Endothelial cell of umbilical vein (primary cell): ENCODE data around the gene EIF4G2. TPM values are rescaled to one million over a fixed set of nuclear protein-coding genes. Genes with fewer than 3 reads are reported as not detected.
A peak's percentile ranks its signal among the peaks of the same experiment; 100 is the strongest.

Experiments
- BruUV-seq: library from RNA; stranded (reverse); fragments of 400-500 nt; replicated peaks from 2 replicates; lab custom pipeline; 2021; lab: Mats Ljungman, UMichigan
- CTCF ChIA-PET: fragments of 300-600, 350-600 bp; sonication (Branson Sonifier 250); formaldehyde crosslinking; loops from one replicate; lab custom pipeline; 2021; ENCODE audit warnings: antibody characterized with exemption, inconsistent platforms; lab: Charles Lee
- POLR2A ChIA-PET: fragments of 300-600, 350-600 bp; sonication (Branson Sonifier 250); formaldehyde crosslinking; loops from one replicate; lab custom pipeline; 2021; ENCODE audit warnings: antibody characterized with exemption, inconsistent platforms; lab: Charles Lee
- DNase-seq: peaks from one replicate; pipeline ENCODE4 v3.0.0-alpha.2; 2011; ENCODE audit warnings: low read depth, low spot score
- FAIRE-seq: peaks from 2 replicates; lab custom pipeline; 2011; peaks lifted over from hg19 to GRCh38; lab: Jason Lieb, UNC
- H2AFZ ChIP-seq: 2 replicates; pipeline ENCODE4 v1.6.0; 2012; ENCODE audit warnings: low read depth, low read length, control low read depth, inconsistent platforms
- H3K27ac ChIP-seq: 2 replicates; pipeline ENCODE4 v1.5.1; 2011; ENCODE audit warnings: low read depth, mild to moderate bottlenecking, control low read depth, low read length, moderate library complexity; ENCODE audit not compliant: insufficient read depth
- H3K27me3 ChIP-seq, 2 experiments: 2 replicates each; pipeline versions ENCODE4 v1.6.0 to v1.6.1; 2011; ENCODE audit warnings: low read length in 2 of 2, mixed read lengths in 1 of 2; ENCODE audit not compliant: control insufficient read depth in 2 of 2, insufficient read depth in 2 of 2
- H3K36me3 ChIP-seq, 2 experiments: 2 replicates in 1 of 2; 3 replicates in 1 of 2; pipeline ENCODE4 v1.5.1; 2011; ENCODE audit warnings: low read length in 2 of 2, mild to moderate bottlenecking in 1 of 2, moderate library complexity in 1 of 2; ENCODE audit not compliant: control insufficient read depth in 2 of 2, insufficient read depth in 2 of 2; ENCODE audit errors: extremely low read depth in 1 of 2
- H3K4me1 ChIP-seq: 3 replicates; pipeline ENCODE4 v1.5.1; 2011; ENCODE audit warnings: mild to moderate bottlenecking, low read length; ENCODE audit not compliant: control insufficient read depth, insufficient read depth; ENCODE audit errors: extremely low read depth
- H3K4me2 ChIP-seq: 2 replicates; pipeline ENCODE4 v1.6.1; 2011; ENCODE audit warnings: low read length, control low read depth, mixed read lengths; ENCODE audit not compliant: insufficient read depth
- H3K4me3 ChIP-seq, 3 experiments: fragments of 200-600 bp in 1 of 3; sonication (generic), shearing (Covaris generic) in 1 of 3; replicated peaks in 1 of 3; 2 replicates each; pipeline ENCODE4 v1.5.1; 2011 to 2016; ENCODE audit warnings: control low read depth in 3 of 3, low read length in 3 of 3, mild to moderate bottlenecking in 2 of 3, inconsistent platforms in 1 of 3, low read depth in 1 of 3, moderate library complexity in 1 of 3; ENCODE audit not compliant: insufficient read depth in 1 of 3
- H3K79me2 ChIP-seq: 2 replicates; pipeline ENCODE4 v1.6.0; 2012; ENCODE audit warnings: low read length, inconsistent platforms; ENCODE audit not compliant: control insufficient read depth, insufficient read depth
- H3K9ac ChIP-seq: replicated peaks from 2 replicates; pipeline ENCODE3; 2011; ENCODE audit warnings: low read length, control low read depth; ENCODE audit not compliant: insufficient read depth; ENCODE audit errors: extremely low read depth
- H3K9me1 ChIP-seq: replicated peaks from 3 replicates; pipeline ENCODE4 v1.6.0; 2011; ENCODE audit warnings: mild to moderate bottlenecking, low read length; ENCODE audit not compliant: control insufficient read depth, insufficient read depth; ENCODE audit errors: extremely low read depth
- H3K9me3 ChIP-seq: replicated peaks from 2 replicates; pipeline ENCODE4 v1.5.1; 2012; ENCODE audit warnings: low read length, inconsistent platforms; ENCODE audit not compliant: control insufficient read depth, insufficient read depth
- H4K20me1 ChIP-seq: replicated peaks from 2 replicates; pipeline ENCODE3; 2011; ENCODE audit warnings: mild to moderate bottlenecking, low read length; ENCODE audit not compliant: control insufficient read depth, insufficient read depth; ENCODE audit errors: extremely low read depth
- EZH2 ChIP-seq: IDR thresholded peaks from 2 replicates; pipeline ENCODE4 v1.6.1; 2012; ENCODE audit warnings: borderline replicate concordance, low read depth, mild to moderate bottlenecking, moderate library complexity, low read length, inconsistent platforms; ENCODE audit not compliant: severe bottlenecking
- FOS ChIP-seq: IDR thresholded peaks from 2 replicates; pipeline ENCODE4 v1.6.1; 2011; ENCODE audit warnings: mild to moderate bottlenecking, low read length, moderate library complexity, borderline replicate concordance; ENCODE audit not compliant: insufficient read depth
- GATA2 ChIP-seq: IDR thresholded peaks from 2 replicates; pipeline ENCODE4 v1.7.0; 2011; ENCODE audit warnings: low read depth, mild to moderate bottlenecking, moderate library complexity, mixed read lengths, low read length; ENCODE audit not compliant: insufficient read length, insufficient read depth
- JUN ChIP-seq: IDR thresholded peaks from 2 replicates; pipeline ENCODE4 v1.6.1; 2011; ENCODE audit warnings: borderline replicate concordance, low read depth; ENCODE audit not compliant: insufficient read length, insufficient read depth
- MYC ChIP-seq: IDR thresholded peaks from one replicate; pipeline ENCODE4 v1.6.1; 2011; ENCODE audit warnings: mild to moderate bottlenecking, low read depth, low read length
- POLR2A ChIP-seq: IDR thresholded peaks from 2 replicates; pipeline ENCODE4 v1.6.1; 2012; ENCODE audit warnings: low read depth, mild to moderate bottlenecking, control low read depth, low read length
- POLR2AphosphoS5 ChIP-seq: IDR thresholded peaks from 2 replicates; pipeline ENCODE4 v1.6.1; 2012; ENCODE audit warnings: low read depth, mild to moderate bottlenecking, control low read depth, low read length, moderate library complexity; ENCODE audit not compliant: insufficient read depth
- dilution Hi-C: fragments of 300-500 bp; cut with MboI; formaldehyde crosslinking; loops from one replicate; pipeline ENCODE4 v1.15.0; 2019; ENCODE audit warnings: low sequenced_read_pairs; ENCODE audit not compliant: extremely low pct_ligation_motif_present
- intact Hi-C: fragments of 100-400 bp; cut with micrococcal nuclease; formaldehyde crosslinking; loops from one replicate; pipeline ENCODE4 v1.10.0; 2022
- polyA plus RNA-seq, 4 experiments: library from polyadenylated mRNA; depleted of rRNA in 3 of 4; stranded (reverse) in 3 of 4; unstranded in 1 of 4; fragments of >200 nt; gene quantifications; 2 replicates each; pipeline versions ENCODE4 v1.2.1 to v1.2.3, GENCODE V29; 2011 to 2012; ENCODE audit warnings: missing spikeins in 1 of 4
- total RNA-seq: library from RNA; stranded (reverse); gene quantifications from 2 replicates; pipeline ENCODE4 v1.2.3, GENCODE V29; 2021
- TF ChIP-seq, protein P1 (sequence below): IDR thresholded peaks from 2 replicates; pipeline ENCODE4 v1.6.1; 2011; ENCODE audit not compliant: insufficient read depth, insufficient read length
- TF ChIP-seq, protein P2 (sequence below), 2 donors: IDR thresholded peaks; 1 replicate in 1 of 2; 2 replicates in 1 of 2; pipeline ENCODE4 v1.5.1; 2011; ENCODE audit warnings: low read length in 2 of 2, mild to moderate bottlenecking in 2 of 2, moderate library complexity in 2 of 2, control low read depth in 1 of 2, inconsistent platforms in 1 of 2, low read depth in 1 of 2; ENCODE audit not compliant: insufficient read depth in 1 of 2; ENCODE audit errors: extremely low read depth in 1 of 2

The EIF4G2 gene
- total and polyA plus RNA-seq, 2 donors (not counting 3 experiments of a cell fraction or from before 2014, with no cell fraction given) = 382 to 1,194 TPM

DNA sequence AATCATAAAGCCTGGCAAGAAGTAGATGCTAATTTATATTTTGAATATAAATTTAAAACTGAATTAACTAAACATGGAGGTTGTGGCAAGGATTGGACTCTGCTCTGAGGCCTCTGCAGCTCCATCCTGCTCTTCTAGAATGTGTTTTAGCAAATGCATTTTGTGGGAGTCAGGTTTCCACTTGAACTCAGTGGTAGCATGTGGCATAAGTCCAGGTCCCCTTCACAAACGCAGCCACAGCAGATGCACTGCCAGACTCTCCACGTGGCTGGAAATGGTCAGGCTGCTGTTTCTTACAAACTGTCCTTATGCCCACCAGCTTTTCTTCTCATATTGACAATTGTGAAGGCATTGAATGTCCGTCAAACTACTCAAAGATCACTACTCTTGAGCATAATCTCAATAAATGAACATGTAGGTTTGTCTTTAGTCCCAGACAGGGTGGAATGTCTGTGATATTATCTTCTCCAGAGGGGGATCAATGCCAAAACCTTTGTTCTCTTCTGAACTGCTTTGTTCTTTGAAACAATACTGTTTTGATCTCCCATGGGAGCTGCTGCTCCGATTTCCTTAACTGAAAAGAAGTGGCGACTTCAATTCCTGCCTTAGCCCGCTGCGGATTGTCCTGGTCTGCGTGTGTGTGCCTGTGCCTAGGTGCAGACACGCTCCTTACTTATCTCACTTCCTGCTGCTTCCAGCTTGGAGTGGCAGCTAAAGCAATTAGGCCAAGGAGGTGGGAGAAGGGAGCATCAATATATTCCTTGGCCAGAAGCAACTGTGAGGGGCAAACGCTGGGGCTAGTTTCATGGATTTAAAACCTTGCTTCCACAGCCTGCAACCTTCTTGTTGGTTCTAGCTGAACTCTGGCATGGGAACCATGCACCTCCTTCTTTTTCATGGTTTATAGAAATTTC is 24.2 kb downstream of the EIF4G2 start:
- Histone ChIP-seq H2AFZ (peak overlapping the region; percentile 64), H3K9ac (no peak overlapping the region), H3K36me3 (peaks cover 0 to 3% of the 10 kb centered on the region in 2 experiments), H3K79me2 (no peaks in the 10 kb centered on the region), H3K27ac (peak overlapping the region; percentile 63), H3K4me1 (peaks cover 19% of the 10 kb centered on the region), H3K9me1 (no peaks in the 10 kb centered on the region), H3K27me3 (no peaks in the 10 kb centered on the region), H3K4me3 (no peak overlapping the region), H3K4me2 (peak overlapping the region; percentile 37), H4K20me1 (no peaks in the 10 kb centered on the region), H3K9me3 (no peaks in the 10 kb centered on the region)
- DNase-seq (peak; percentile 81), FAIRE-seq (peak; percentile 80)
- POLR2A ChIA-PET = interaction anchor here (1.2 to 2.1 kb wide), 2 partner anchors 15 to 24 kb away, joined by 3 to 15 read pairs; partner anchors contain the start of gene EIF4G2
- no peak for TF ChIP-seq EZH2
- no peak for TF ChIP-seq POLR2AphosphoS5
- TF ChIP-seq FOS = no peak
- TF ChIP-seq POLR2A = no peak
- TF ChIP-seq, protein P1, sequence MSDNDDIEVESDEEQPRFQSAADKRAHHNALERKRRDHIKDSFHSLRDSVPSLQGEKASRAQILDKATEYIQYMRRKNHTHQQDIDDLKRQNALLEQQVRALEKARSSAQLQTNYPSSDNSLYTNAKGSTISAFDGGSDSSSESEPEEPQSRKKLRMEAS = no peak
- TF ChIP-seq GATA2 = no peak
- no peak for TF ChIP-seq MYC
- TF ChIP-seq JUN = no peak
- TF ChIP-seq, protein P2, sequence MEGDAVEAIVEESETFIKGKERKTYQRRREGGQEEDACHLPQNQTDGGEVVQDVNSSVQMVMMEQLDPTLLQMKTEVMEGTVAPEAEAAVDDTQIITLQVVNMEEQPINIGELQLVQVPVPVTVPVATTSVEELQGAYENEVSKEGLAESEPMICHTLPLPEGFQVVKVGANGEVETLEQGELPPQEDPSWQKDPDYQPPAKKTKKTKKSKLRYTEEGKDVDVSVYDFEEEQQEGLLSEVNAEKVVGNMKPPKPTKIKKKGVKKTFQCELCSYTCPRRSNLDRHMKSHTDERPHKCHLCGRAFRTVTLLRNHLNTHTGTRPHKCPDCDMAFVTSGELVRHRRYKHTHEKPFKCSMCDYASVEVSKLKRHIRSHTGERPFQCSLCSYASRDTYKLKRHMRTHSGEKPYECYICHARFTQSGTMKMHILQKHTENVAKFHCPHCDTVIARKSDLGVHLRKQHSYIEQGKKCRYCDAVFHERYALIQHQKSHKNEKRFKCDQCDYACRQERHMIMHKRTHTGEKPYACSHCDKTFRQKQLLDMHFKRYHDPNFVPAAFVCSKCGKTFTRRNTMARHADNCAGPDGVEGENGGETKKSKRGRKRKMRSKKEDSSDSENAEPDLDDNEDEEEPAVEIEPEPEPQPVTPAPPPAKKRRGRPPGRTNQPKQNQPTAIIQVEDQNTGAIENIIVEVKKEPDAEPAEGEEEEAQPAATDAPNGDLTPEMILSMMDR (IDR thresholded peaks at IDR 0.05; ENCODE audit: extremely low read depth in 1 of 2, insufficient read depth in 1 of 2, low read depth in 1 of 2, low read length in 2 of 2) = no peak
- dilution Hi-C loops (no loop called here), intact Hi-C loops (no loop called here)
- no TSS peak for BruUV-seq
- CTCF ChIA-PET = interaction anchor here (1.1 to 1.9 kb wide), 6 partner anchors 8 to 239 kb away, joined by 3 to 13 read pairs (median 4); no protein-coding TSS in a partner anchor
